SK-N-SH (cell line): Measurements from ENCODE around the gene OR51G1.

ENCODE experiments used
- CHD2 ChIP-seq: fragments of 150-350 bp; IDR thresholded peaks from 2 replicates; pipeline ENCODE4 v1.6.1; 2018; ENCODE audit warnings: low read length; ENCODE audit not compliant: partially characterized antibody
- JUND ChIP-seq: IDR thresholded peaks from 2 replicates; pipeline ENCODE4 v1.4.0; 2012
- POLR2AphosphoS5 ChIP-seq: IDR thresholded peaks from 2 replicates; pipeline ENCODE4 v1.6.1; 2012; ENCODE audit warnings: low read depth, low read length
- YY1 ChIP-seq: IDR thresholded peaks from 2 replicates; pipeline ENCODE4 v1.4.0; 2012; ENCODE audit warnings: low read depth, mild to moderate bottlenecking
- TF ChIP-seq, protein P1 (sequence below): IDR thresholded peaks from 2 replicates; pipeline ENCODE4 v1.4.0; 2012; ENCODE audit warnings: low read depth
- TF ChIP-seq, protein P2 (sequence below): IDR thresholded peaks from 2 replicates; pipeline ENCODE4 v1.6.1; 2012; ENCODE audit warnings: mild to moderate bottlenecking, low read depth, low read length, moderate library complexity
- TF ChIP-seq, protein P3 (sequence below): fragments of 200-600 bp; sonication (generic); IDR thresholded peaks from 2 replicates; pipeline ENCODE4 v1.6.1; 2017; ENCODE audit warnings: antibody characterized with exemption, mild to moderate bottlenecking, moderate library complexity
- TF ChIP-seq, protein P4 (sequence below): fragments of 150-350 bp; IDR thresholded peaks from 2 replicates; pipeline ENCODE4 v1.6.1; 2017; ENCODE audit warnings: antibody characterized with exemption, low read length, low read depth, borderline replicate concordance

DNA sequence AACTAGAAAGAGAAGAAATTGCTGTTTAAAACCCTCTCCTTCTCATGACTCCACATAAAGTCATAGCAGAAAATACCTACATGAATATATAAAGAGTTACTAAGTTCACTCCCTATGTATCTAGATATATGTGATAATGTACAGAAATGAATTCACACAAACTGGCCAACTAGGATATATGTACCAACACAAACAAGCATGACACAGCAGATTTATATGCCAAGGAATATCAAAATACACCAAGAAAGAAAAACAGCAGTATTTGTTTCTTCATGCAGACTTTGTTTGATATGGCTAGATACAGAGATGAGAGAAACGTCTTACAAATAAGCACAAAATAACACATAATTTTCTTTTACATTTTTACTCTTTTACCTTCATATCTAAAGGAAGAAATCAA lies 1.8 kb downstream of the OR51G1 start:
- TF ChIP-seq, protein P1, sequence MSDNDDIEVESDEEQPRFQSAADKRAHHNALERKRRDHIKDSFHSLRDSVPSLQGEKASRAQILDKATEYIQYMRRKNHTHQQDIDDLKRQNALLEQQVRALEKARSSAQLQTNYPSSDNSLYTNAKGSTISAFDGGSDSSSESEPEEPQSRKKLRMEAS = no peak
- TF ChIP-seq, protein P2, sequence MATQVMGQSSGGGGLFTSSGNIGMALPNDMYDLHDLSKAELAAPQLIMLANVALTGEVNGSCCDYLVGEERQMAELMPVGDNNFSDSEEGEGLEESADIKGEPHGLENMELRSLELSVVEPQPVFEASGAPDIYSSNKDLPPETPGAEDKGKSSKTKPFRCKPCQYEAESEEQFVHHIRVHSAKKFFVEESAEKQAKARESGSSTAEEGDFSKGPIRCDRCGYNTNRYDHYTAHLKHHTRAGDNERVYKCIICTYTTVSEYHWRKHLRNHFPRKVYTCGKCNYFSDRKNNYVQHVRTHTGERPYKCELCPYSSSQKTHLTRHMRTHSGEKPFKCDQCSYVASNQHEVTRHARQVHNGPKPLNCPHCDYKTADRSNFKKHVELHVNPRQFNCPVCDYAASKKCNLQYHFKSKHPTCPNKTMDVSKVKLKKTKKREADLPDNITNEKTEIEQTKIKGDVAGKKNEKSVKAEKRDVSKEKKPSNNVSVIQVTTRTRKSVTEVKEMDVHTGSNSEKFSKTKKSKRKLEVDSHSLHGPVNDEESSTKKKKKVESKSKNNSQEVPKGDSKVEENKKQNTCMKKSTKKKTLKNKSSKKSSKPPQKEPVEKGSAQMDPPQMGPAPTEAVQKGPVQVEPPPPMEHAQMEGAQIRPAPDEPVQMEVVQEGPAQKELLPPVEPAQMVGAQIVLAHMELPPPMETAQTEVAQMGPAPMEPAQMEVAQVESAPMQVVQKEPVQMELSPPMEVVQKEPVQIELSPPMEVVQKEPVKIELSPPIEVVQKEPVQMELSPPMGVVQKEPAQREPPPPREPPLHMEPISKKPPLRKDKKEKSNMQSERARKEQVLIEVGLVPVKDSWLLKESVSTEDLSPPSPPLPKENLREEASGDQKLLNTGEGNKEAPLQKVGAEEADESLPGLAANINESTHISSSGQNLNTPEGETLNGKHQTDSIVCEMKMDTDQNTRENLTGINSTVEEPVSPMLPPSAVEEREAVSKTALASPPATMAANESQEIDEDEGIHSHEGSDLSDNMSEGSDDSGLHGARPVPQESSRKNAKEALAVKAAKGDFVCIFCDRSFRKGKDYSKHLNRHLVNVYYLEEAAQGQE = no peak
- TF ChIP-seq, protein P3, sequence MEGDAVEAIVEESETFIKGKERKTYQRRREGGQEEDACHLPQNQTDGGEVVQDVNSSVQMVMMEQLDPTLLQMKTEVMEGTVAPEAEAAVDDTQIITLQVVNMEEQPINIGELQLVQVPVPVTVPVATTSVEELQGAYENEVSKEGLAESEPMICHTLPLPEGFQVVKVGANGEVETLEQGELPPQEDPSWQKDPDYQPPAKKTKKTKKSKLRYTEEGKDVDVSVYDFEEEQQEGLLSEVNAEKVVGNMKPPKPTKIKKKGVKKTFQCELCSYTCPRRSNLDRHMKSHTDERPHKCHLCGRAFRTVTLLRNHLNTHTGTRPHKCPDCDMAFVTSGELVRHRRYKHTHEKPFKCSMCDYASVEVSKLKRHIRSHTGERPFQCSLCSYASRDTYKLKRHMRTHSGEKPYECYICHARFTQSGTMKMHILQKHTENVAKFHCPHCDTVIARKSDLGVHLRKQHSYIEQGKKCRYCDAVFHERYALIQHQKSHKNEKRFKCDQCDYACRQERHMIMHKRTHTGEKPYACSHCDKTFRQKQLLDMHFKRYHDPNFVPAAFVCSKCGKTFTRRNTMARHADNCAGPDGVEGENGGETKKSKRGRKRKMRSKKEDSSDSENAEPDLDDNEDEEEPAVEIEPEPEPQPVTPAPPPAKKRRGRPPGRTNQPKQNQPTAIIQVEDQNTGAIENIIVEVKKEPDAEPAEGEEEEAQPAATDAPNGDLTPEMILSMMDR = no peak
- no peak for TF ChIP-seq POLR2AphosphoS5
- no peak for TF ChIP-seq YY1
- TF ChIP-seq JUND = no peak
- TF ChIP-seq CHD2 = no peak
- TF ChIP-seq, protein P4, sequence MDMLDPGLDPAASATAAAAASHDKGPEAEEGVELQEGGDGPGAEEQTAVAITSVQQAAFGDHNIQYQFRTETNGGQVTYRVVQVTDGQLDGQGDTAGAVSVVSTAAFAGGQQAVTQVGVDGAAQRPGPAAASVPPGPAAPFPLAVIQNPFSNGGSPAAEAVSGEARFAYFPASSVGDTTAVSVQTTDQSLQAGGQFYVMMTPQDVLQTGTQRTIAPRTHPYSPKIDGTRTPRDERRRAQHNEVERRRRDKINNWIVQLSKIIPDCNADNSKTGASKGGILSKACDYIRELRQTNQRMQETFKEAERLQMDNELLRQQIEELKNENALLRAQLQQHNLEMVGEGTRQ = no peak
